ENCODE data around the gene ARHGEF16.

Gene ARHGEF16

DNA sequence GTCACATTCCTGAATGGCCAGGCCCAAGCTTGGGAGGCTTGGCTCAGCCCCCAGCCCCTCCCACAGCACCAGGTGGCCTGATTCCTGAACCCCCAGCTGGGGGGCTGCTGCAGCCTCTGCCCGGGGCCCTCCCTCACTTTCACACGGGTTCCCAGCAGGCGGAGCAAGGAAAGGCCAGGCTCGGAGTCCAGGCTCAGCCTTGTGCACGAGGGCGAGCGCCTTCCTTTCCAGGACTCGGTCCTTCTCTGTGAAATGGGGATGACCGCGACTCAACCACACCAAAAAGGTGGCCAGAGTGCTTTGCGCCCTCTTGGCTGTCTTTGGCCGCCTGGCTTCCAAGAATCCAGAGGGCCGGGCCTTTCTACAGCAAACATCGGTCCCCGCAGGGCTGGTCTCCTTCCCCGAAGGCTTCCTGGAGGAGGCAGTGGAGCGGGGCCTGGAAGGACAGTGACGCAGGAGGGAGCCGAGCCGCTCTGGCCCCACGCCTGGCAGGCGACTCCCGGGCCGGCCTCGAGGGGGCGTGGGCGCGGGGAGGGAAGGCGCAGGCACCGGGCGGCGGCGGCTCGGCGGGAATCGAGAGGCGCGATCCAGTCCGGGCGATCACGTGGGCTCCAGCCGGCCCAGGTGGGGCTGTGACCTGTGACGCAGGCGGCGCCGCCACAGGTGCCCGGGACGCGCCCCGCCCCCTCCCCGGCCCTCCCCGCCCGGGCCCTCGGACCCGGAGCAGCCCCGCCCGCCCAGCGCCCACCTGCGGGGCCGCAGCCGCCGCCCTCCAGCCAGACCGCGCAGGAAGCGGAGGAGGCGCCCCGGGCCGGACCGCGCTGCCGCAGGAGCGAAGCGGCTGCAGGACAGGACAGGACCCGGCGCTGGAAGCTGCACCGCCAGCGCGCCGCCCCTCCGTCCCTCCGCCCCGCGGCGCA lies at the start of gene ARHGEF16:
Gene ARHGEF16 (plus strand): TSS at position 775 of the 920 bp plus-strand sequence. CDS start 8,420 bp downstream, outside the sequence.
- peak; percentile 28 to 30 for ATAC-seq

DNA sequence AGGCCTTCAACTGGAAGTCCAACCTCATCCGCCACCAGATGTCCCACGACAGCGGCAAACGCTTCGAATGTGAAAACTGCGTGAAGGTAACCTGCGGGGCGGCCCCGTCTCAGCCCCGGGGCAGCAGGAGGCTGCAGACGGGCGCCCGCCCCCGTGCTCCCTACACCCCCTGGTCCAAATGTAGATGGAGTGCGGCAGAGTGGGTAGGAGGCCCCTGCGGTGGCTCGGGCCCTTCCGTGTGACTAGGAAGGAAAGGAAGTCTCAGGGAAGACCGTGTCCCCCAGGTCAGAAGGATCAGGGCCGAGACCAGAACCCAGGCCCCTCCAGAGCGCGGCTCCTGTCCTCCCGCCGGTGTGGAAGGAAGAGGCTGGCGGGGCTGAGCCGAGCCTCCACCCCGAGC lies 49.7 kb upstream of the ARHGEF16 start:
- ATAC-seq = no peak

DNA sequence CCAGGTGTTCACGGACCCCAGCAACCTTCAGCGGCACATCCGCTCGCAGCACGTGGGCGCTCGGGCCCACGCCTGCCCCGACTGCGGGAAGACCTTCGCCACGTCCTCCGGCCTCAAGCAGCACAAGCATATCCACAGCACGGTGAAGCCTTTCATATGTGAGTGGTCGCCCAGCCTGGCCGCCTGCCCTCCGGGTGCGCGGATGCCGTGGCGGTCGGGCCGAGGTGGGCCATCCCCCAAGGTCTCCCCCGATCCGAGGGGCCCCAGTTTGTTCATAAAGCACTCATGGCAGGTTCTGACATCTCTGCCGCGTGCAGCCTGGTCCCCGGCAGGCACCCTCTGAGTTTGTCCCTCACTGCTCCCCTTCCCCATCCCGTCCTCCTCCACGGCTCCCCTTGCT lies 49.0 kb upstream of the ARHGEF16 start:
- ATAC-seq = no peak

DNA sequence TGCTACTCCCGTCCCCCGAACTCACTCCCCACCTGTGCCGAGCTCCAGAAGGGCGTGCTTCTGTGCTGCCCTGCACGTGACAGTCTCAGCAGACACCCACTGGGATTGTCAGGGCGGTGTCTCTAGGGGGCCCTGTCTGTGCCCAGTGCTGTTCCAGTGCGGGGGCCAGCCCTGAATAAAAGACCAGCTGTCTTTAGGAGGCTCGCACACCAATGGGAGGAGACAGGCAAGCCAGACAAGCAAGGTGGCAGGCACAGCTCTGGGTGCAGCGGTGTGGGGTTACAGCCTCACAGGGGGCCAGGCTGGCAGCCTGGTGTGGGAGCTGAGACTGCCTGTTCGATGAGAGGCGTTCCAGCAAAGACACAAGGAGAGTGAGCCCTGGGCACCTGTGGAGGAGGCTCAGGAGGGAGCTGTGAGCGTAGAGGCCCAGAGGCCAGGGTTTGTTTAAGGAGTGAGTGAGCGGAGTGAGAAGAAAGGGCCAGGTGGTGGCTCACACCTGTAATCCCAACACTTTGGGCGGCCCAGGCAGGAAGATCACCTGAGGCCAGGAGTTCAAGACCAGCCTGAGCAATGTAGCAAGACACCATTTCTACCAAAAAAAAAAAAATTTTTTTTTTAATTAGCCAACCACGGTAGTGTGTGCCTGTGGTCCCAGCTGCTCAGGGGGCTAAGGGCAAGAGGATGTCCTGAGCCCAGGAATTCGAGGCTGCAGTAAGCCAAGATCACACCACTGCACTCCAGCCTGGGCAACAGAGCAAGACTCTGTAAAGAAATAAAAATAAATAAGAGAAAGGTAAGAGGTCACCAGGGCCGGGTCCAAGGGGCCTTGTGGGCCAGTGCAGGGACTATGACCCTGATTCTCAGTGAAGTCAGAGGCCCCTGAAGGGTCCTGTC lies 48.2 kb upstream of the ARHGEF16 start:
- no peak for ATAC-seq

DNA sequence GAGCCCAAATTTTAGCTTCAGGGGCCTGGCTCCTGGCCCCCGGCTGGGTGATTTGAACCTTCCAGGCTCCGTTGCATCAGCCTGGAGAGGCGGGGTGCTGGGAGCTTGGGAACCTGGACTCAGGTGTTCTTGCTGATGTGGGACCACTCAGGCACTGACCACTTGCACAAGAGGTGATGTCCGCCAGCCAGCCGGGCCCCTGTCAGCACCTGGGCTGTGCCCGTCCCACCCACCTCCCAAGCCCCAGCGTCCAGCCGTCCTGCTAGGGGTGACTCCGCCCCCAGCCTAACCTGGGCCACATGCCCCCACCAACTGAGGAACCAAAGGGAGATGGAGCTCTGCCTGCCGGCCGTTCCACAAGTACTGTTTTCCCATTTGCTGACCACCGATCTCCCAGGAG lies 47.4 kb upstream of the ARHGEF16 start:
- ATAC-seq = no peak

DNA sequence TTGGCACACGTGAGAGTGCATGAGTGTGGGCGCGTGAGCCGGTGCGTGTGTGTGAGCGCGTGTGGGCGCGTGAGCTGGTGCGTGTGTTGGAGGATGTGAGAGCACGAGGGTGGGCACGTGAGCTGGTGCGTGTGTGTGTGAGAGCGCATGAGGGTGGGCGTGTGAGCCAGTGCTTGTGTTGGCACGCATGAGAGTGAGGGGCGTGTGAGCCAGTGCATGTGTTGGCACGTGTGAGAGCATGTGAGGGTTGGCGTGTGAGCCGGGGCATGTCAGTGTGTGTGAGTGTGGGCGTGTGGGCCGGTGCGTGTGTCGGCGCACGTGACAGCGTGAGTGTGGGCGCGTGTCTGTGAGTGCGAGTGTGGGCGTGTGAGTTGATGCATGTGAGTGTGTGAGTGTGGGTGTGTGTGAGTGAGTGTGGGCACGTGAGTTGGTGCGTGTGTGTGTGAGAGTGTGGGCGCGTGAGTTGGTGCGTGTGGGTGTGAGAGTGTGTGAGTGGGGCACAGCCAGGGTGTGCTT lies 45.7 kb upstream of the ARHGEF16 start:
- ATAC-seq = no peak

DNA sequence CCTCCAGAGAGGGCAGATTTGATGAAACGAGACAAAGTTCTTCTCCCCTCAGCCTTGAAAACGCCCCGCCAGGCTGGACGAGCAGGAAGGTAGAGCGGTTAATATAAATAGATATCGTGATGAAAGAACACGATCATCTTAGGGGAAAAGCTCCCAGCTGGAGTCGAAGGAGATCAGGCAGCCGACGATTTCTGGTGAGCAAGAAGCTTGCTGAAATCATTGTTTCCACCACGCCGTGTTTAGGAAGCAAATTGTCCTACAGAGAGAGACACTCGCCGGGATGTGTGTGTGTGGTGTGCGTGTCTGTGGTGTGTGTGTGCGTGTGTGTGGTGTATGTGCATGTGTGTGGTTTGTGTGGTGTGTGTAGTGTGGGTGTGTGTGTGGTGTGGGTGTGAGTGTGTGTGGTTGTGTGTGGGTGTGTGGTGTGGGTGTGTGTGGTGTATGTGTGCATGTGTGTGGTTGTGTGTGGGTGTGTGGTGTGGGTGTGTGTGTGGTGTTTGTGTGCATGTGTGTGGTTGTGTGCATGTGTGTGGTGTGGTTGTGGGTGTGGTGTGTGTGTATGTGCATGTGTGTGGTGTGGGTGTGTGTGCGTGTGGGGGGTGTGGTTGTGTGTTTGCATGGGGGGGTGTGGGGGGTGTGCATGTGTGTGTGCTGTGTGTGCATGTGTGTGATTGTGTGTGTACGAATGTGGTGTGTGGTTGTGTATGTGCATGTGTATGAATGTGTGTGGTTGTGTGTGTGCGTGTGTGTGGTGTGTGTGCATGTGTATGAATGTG lies 44.9 kb upstream of the ARHGEF16 start:
- no peak for ATAC-seq

DNA sequence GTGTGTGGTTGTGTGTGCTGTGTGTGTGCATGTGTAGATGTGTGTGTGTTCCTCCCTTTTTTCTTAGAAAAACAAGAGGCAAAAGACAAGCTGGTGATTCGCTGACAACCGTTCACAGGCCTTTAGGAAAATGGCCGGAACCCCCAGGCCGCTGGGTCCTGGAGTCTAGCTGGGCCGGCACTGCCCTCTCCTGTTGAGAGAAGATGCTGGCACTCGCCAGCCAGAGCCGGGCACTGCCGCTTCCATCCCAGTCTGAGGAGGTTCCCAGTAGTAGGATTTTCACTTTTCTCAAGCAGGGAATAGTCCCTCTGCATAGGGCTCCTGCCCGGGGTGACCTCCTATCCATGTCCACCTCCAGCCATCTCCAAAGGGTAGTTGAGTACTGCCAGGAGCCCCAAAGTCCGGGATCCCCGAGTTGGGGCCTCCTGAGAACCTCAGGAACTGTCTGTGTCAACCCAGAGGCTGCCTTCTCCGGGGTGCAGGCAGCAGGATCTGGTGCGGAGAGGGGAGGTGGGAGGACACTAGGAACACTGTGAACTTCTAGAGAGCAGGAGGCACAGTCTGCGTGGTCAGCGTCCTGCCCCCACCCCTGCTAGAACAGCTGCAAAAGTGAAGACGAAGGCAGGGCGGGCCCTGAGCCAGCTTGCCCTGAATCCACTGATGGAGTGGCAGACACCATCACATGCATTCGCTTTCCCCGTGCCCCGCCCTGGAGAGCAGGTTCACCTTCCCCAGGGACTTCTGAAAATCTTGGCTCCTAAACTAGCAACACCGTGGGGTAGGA lies 44.1 kb upstream of the ARHGEF16 start:
- no peak for ATAC-seq

DNA sequence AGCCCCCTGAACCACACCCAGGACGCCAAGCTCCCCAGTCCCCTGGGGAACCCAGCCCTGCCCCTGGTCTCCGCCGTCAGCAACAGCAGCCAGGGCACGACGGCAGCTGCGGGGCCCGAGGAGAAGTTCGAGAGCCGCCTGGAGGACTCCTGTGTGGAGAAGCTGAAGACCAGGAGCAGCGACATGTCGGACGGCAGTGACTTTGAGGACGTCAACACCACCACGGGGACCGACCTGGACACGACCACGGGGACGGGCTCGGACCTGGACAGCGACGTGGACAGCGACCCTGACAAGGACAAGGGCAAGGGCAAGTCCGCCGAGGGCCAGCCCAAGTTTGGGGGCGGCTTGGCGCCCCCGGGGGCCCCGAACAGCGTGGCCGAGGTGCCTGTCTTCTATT lies 42.7 kb upstream of the ARHGEF16 start:
- no peak for ATAC-seq

DNA sequence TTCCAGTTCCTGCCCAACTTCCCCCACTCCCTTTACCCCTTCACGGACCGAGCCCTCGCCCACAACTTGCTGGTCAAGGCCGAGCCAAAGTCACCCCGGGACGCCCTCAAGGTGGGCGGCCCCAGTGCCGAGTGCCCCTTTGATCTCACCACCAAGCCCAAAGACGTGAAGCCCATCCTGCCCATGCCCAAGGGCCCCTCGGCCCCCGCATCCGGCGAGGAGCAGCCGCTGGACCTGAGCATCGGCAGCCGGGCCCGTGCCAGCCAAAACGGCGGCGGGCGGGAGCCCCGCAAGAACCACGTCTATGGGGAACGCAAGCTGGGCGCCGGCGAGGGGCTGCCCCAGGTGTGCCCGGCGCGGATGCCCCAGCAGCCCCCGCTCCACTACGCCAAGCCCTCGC lies 42.1 kb upstream of the ARHGEF16 start:
- no peak for ATAC-seq

DNA sequence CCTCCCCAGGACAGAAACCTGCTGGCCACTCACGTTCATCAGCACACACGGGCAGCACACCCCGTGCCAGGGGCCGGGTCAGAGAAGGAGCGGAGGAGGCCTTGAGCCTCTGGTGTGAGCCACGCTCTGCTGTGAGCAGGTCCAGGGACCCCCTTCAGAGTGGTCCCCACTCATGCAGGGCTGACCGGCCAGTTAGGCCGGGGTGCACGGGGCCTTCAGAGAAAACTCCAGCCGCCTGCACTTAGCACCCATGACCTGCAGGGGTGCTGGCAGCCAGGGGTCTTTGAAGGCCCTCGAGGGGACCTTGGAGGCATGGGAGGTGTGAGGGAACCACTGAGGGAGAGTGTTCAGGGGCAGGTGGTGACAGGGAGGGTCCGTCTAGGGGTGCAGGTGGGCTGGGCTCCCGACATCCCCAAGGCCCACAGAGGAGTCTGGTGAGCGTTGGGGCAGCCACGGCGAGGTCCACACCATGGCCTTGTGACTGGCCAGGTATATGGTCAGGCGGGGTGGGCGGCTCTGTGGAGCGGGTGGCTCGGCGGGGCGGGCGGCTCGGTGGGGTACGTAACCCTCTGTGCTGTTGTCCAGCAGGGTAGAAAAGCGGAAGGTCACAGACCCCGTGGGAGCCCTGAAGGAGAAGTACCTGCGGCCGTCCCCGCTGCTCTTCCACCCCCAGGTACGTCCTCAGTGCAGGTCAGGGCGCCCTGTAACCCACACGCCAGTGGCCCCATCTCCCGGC lies 40.3 kb upstream of the ARHGEF16 start:
- no peak for ATAC-seq

DNA sequence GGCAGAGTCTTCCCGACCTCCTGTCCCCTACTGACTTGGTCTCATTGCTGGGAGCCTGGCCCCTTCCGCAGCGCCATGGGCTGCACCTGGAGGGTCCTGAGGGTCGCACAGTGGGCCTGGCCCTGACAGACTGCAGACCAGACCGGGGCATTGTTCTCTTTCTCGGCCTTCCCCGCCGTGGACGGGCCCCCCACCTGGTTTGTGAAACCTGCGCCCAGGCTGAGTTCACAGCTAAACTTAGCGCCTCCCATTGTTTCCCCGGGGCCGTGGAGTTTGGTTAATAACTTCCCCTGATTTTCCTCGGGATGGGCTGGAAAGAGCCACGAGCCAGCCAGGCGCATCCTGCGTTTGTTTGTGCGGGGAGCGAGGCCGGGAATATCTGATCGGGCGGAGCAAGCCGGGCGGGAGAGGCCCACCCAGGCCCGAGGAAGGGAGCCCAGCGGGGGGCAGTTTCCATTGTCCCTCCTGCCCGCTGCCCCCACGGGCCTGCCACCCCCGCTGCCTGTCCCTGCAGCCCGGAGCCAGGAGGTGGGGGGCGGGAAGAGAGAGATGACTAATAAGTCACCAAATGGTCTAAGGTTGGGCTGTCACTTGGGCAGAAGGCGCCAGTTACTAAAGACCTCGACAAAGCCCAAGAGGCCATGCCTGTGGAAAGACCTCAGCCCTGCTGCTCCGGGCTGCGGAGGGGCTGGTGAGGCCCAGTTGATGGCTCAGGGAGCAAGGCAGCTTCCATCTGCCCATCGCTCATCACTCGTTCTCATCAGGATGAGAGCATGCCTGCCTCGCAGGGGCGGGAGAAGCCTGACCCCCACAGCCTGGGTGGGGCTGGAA lies 39.0 kb upstream of the ARHGEF16 start:
- ATAC-seq = no peak

DNA sequence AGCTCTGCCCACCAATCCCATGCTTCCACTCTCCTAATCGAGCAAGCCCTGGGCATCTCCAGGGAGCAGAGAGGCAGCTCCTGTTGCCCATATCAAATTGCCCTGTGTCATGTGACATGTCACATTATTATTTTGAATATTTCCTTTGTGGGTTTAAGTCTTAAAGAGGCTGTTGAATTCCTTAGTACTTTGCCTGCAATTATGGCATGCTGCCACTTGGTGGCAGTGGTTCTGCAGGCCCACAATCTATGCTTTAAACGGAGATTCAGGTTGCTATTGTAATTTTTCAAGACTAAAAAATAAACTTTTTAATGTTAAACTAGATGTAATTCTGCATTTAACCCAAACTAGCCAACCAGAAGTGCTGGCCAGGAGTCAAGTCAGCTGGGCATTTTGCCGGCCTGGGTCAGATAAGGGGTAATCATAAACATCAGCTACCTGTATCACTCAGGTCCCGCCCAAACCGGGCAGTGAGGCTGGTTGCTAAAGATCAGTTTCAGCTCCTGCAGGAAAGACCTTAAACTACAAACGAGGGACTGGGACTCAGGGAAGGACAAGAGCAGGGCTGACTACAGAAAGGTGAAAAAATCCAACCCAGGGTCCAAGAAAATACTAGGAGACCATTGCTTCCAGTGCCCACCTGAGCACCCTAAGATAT lies 37.3 kb upstream of the ARHGEF16 start:
- no peak for ATAC-seq

DNA sequence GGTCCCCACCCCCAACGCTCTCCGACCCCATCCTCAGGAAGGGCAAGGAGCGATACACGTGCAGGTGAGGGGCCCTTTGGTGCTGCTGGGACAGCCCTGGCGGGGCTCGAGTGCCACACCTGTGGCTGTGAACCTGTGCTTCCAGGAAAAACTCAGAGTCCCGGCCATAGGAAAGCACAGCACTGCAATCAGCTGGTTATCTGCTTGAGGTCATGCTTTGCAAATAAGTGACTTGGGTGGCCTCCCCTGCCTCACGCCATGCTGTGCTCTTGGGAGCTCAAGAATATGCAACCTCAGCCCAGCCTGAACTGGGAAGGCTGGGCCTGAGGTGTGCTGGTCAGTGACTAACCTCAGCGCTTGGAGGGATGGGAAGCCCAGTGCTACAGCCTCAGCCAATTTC lies 36.5 kb upstream of the ARHGEF16 start:
- no peak for ATAC-seq

DNA sequence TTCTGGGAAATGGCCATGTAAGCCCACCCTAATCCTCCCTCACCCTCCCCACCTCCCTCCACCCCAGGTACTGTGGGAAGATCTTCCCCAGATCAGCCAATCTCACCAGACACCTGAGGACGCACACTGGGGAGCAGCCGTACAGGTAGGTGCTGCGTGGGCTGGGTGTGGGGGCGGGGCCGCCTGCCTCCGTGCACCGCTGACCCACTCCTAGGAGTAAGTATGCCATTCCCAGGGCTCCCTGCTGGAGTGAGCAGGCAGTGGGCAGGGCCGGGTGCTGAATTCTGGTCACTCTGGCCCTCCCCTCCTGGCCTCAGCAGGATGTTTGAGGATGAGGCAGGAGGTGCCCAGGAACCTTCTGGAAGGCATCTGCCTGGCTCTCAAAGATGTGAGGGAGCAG lies 35.9 kb upstream of the ARHGEF16 start:
- ATAC-seq = no peak

DNA sequence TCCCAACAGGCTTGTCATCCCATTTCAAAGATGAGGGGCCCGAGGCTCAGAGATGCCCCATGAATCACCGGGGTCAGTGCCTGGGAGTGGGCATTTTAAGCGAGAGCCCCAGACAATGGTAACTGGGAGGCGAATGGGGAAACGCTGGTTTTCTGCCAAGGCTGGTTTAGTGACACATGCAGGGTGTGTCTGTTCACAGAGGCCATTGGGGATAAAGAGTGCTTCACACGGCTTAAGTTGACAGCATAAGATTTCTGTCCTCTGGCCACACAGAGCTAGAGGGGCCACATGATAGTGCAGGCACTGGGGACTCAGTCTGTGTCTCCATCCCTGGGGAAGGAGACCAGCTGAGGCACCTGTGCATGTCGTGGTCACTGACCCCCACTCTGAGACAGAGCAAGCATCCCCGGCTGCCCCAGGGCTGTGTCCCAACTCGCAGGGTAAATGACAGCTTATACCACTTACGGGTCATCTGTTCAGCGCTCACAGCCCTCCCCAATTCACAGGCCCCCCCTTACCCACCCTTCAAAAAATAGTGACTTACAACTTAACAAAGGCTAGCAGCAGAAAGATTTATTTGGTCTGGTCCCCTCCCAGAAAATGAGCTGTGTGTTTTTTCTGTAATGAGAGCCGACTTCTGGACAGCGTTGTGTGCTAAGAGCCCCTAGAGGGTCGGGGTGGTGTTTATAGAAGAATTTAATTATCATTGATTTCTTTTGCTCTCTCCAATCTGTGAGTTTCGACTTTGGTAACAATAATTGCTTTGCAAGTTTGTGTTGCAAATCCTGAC lies 34.9 kb upstream of the ARHGEF16 start:
- no peak for ATAC-seq

DNA sequence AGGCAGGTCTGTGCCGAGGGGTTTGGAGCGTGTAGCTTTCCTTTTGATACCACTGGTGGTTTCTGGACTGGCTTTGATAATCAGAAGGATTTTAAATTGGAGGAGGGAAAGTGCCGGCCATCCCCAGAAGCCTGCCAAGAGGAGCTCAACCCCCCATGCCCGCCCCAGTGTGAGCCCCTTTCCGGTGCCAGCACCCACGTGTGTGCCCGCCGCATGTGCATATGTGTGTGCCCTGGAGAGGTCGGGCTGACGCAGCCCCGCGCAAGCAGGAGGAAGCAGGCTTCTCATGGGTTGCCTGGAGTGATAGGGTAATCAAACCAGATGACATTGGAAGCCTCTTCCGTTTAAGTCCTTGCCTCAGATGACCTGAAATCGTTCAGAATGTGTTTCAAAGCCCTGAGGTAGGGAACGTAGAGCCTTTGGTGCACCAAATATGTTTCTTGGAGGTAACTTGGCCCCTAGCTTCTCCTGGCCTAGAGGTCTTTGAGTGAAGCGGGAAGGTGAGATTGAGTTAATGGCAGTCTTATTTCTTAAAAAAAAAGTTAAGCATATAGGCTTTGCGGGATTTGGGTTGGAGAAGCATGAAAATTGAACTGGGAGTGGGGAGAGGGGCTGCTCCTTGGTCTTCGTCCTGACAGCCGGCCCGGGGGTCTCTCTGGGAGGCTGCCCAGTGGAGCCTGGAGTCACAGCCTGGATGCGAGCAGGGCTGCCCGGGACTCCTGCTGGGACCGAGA lies 34.1 kb upstream of the ARHGEF16 start:
- no peak for ATAC-seq

DNA sequence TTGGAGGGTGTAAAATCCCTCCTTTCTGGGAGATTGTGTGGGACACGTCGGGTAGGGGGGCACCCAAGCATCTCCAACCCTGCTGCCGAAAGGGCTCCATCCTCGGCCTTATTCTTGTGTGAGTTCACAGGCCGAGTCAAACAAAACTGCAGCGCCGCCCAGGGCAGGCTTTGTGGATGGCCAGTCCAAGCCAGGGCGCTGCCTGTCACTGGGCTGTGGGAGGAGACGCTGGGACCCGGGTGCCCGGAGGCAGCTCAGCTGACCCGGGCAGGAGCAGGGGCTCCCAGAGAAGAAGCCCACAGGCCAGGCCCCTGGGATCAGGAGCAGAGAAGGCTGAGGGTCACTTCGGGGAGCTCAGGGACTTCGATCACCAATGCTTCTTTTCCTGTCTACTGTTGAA lies 31.8 kb upstream of the ARHGEF16 start:
- no peak for ATAC-seq

Data from activated CD4-positive, CD25-positive, alpha-beta regulatory T cell treated with anti-CD3 and anti-CD28 coated beads, Interleukin-2, amount 50 U/mL, for 24 hours (primary cell).